ENCODE data around the gene ZP1. TPM values are rescaled to one million over a fixed set of nuclear protein-coding genes. Genes with fewer than 3 reads are reported as not detected.

Gene ZP1
- total and polyA plus RNA-seq, 2 of the 13 experiments (the other 11 are each of a cell fraction or from before 2014, with no cell fraction given): 0.16 TPM; not detected in 1

GRCh38 chr11:60841797-60842667 lies 25.3 kb upstream of the ZP1 start, which contains the start of gene CCDC86 (continued):
- TF ChIP-seq SAP130 (CRISPR knock-in tag; IDR thresholded peaks at IDR 0.05; ENCODE audit: low read depth) (peak; percentile 100), SRSF1 (optimal IDR thresholded peaks at IDR 0.05; ENCODE audit: low read depth, low read length) (peak; percentile 25), ZNF883 (CRISPR knock-in tag; IDR thresholded peaks at IDR 0.05; ENCODE audit: not compliant biosample characterization) (peak; percentile 71), ZNF430 (CRISPR knock-in tag; IDR thresholded peaks at IDR 0.05) (no peak), ZNF496 (CRISPR knock-in tag; IDR thresholded peaks at IDR 0.05; ENCODE audit: insufficient replicate concordance) (no peak), SUZ12 (IDR thresholded peaks at IDR 0.05; ENCODE audit: low read depth, low read length) (no peak), SMC3 (IDR thresholded peaks at IDR 0.05; ENCODE audit: low read length) (no peak), HHEX (CRISPR knock-in tag; IDR thresholded peaks at IDR 0.05) (no peak), TEF (CRISPR knock-in tag; IDR thresholded peaks at IDR 0.05) (no peak; the same call in 1 of the 2 replicates), ZNF660 (CRISPR knock-in tag; IDR thresholded peaks at IDR 0.05; ENCODE audit: borderline replicate concordance, low read depth) (no peak), ELF1 (CRISPR knock-in tag; IDR thresholded peaks at IDR 0.05) (peak; percentile 83), HOXA9 (CRISPR knock-in tag; IDR thresholded peaks at IDR 0.05; ENCODE audit: borderline replicate concordance) (no peak), SP5 (CRISPR knock-in tag; IDR thresholded peaks at IDR 0.05; ENCODE audit: borderline replicate concordance, low read depth) (peak; percentile 67; the same call in 1 of the 2 replicates), NPAS2 (CRISPR knock-in tag; IDR thresholded peaks at IDR 0.05; ENCODE audit: borderline replicate concordance) (no peak), FOXA1 (IDR thresholded peaks at IDR 0.05) (no peak), FOXA1 (CRISPR knock-in tag; IDR thresholded peaks at IDR 0.05) (peak; percentile 58; the same call in 1 of the 2 replicates), FOSL2 (CRISPR knock-in tag; IDR thresholded peaks at IDR 0.05) (peak; percentile 76), ZNF143 (CRISPR knock-in tag; IDR thresholded peaks at IDR 0.05) (peak; percentile 74; the same call in 1 of the 2 replicates), ZNF724P (CRISPR knock-in tag; IDR thresholded peaks at IDR 0.05; ENCODE audit: borderline replicate concordance) (peak; percentile 60; the same call in 1 of the 2 replicates), EHMT2 (IDR thresholded peaks at IDR 0.05; ENCODE audit: borderline replicate concordance, low read depth, low read length) (no peak), ZEB1 (IDR thresholded peaks at IDR 0.05; ENCODE audit: insufficient replicate concordance, low read depth) (no peak), MIXL1 (CRISPR knock-in tag; IDR thresholded peaks at IDR 0.05) (no peak), U2AF1 (optimal IDR thresholded peaks at IDR 0.05; ENCODE audit: low read depth, low read length) (no peak)
- TF ChIP-seq, protein P1, sequence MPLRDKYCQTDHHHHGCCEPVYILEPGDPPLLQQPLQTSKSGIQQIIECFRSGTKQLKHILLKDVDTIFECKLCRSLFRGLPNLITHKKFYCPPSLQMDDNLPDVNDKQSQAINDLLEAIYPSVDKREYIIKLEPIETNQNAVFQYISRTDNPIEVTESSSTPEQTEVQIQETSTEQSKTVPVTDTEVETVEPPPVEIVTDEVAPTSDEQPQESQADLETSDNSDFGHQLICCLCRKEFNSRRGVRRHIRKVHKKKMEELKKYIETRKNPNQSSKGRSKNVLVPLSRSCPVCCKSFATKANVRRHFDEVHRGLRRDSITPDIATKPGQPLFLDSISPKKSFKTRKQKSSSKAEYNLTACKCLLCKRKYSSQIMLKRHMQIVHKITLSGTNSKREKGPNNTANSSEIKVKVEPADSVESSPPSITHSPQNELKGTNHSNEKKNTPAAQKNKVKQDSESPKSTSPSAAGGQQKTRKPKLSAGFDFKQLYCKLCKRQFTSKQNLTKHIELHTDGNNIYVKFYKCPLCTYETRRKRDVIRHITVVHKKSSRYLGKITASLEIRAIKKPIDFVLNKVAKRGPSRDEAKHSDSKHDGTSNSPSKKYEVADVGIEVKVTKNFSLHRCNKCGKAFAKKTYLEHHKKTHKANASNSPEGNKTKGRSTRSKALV (CRISPR knock-in tag; IDR thresholded peaks at IDR 0.05): peak; percentile 25
- TF ChIP-seq, protein P2, sequence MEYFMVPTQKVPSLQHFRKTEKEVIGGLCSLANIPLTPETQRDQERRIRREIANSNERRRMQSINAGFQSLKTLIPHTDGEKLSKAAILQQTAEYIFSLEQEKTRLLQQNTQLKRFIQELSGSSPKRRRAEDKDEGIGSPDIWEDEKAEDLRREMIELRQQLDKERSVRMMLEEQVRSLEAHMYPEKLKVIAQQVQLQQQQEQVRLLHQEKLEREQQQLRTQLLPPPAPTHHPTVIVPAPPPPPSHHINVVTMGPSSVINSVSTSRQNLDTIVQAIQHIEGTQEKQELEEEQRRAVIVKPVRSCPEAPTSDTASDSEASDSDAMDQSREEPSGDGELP (IDR thresholded peaks at IDR 0.05; ENCODE audit: borderline replicate concordance, low read depth): peak; percentile 33; the same call in 1 of the 2 replicates
